A549 (cell line): ENCODE results near the gene IPO13. TPM values are rescaled to one million over a fixed set of nuclear protein-coding genes. Genes with fewer than 3 reads are reported as not detected.

Source experiments
- ATAC-seq, 2 experiments: fragments of 200-7000 bp in 1 of 2; fragments of >200 bp in 1 of 2; cut with Nextera tagmentation in 1 of 2; cut with Tn5 transposase in 1 of 2; 3 replicates each; pipeline versions ENCODE4 v1.8.0 to v1.9.1; 2018 to 2020; ENCODE audit warnings: mild to moderate bottlenecking in 1 of 2, moderate library complexity in 1 of 2
- CTCF ChIA-PET: fragments of 300-600 bp; sonication (Branson Sonifier 250); formaldehyde crosslinking; extraction: SDS; loops from one replicate; lab custom pipeline; 2021; ENCODE audit warnings: antibody characterized with exemption, inconsistent platforms; lab: Yijun Ruan, JAX
- POLR2A ChIA-PET: fragments of 350-600 bp; formaldehyde crosslinking; extraction: SDS; loops from one replicate; lab custom pipeline; 2021; ENCODE audit warnings: antibody characterized with exemption, inconsistent platforms; lab: Yijun Ruan, JAX
- DNase-seq, 2 experiments: peaks; one replicate each; pipeline versions ENCODE4 v3.0.0 to v3.0.0-alpha.2; 2011 to 2016; ENCODE audit warnings: low read depth in 1 of 2, low spot score in 1 of 2
- FAIRE-seq: peaks from 2 replicates; lab custom pipeline; 2011; peaks lifted over from hg19 to GRCh38; lab: Jason Lieb, UNC
- H3K27ac ChIP-seq, 2 experiments: fragments of >200 bp; sonication (Bioruptor Twin); formaldehyde crosslinking; 3 replicates each; pipeline ENCODE4 v1.5.1; 2016 to 2017
- H3K4me1 ChIP-seq: fragments of >200 bp; sonication (Bioruptor Twin); formaldehyde crosslinking; 3 replicates; pipeline ENCODE4 v1.6.1; 2016
- H3K4me2 ChIP-seq: fragments of >200 bp; sonication (Bioruptor Twin); formaldehyde crosslinking; 3 replicates; pipeline ENCODE4 v1.6.1; 2016
- H3K4me3 ChIP-seq: fragments of >200 bp; sonication (Bioruptor Twin); formaldehyde crosslinking; 3 replicates; pipeline ENCODE4 v1.5.1; 2016
- H3K9me3 ChIP-seq: fragments of >200 bp; sonication (Bioruptor Twin); formaldehyde crosslinking; 3 replicates; pipeline ENCODE4 v1.6.1; 2016
- CBX2 ChIP-seq: fragments of 200-600 bp; sonication (generic); IDR thresholded peaks from 2 replicates; pipeline ENCODE4 v1.6.1; 2016; ENCODE audit warnings: low read depth, mild to moderate bottlenecking, borderline replicate concordance
- CHD4 ChIP-seq: fragments of 200-600 bp; sonication (generic); IDR thresholded peaks from 2 replicates; pipeline ENCODE4 v1.6.1; 2016; ENCODE audit warnings: antibody characterized with exemption, mild to moderate bottlenecking, borderline replicate concordance
- E2F6 ChIP-seq: IDR thresholded peaks from 2 replicates; pipeline ENCODE4 v1.6.1; 2012; ENCODE audit warnings: low read depth, borderline replicate concordance
- EHMT2 ChIP-seq: fragments of 200-600 bp; sonication (generic); IDR thresholded peaks from 2 replicates; pipeline ENCODE4 v1.6.1; 2016; ENCODE audit warnings: antibody characterized with exemption, low read depth, mild to moderate bottlenecking, moderate library complexity
- FOSL2 ChIP-seq, 2 experiments: fragments of 450-650 bp in 1 of 2; fragments of >200 bp in 1 of 2; sonication (Bioruptor Twin) in 1 of 2; formaldehyde crosslinking; IDR thresholded peaks; 2 replicates each; pipeline versions ENCODE4 v1.5.0 to v1.6.1; 2016 to 2020; ENCODE audit warnings: mild to moderate bottlenecking in 1 of 2, moderate library complexity in 1 of 2
- HES2 ChIP-seq: fragments of >200 bp; sonication (Bioruptor Twin); formaldehyde crosslinking; IDR thresholded peaks from 2 replicates; pipeline ENCODE4 v1.6.1; 2016
- HEYL ChIP-seq: fragments of 250-450 bp; sonication (Bioruptor Pico); IDR thresholded peaks from 2 replicates; pipeline ENCODE4 v1.8.0; 2021; ENCODE audit warnings: mild to moderate bottlenecking, moderate library complexity
- HMGXB4 ChIP-seq: fragments of 250-450 bp; sonication (Bioruptor Pico); IDR thresholded peaks from 2 replicates; pipeline ENCODE4 v1.5.0; 2021; ENCODE audit warnings: mild to moderate bottlenecking, moderate library complexity, borderline replicate concordance
- HOXB13 ChIP-seq: fragments of 250-450 bp; sonication (Bioruptor Pico); IDR thresholded peaks from 2 replicates; pipeline ENCODE4 v1.5.0; 2020; ENCODE audit warnings: low read depth, mild to moderate bottlenecking, moderate library complexity
- HOXB5 ChIP-seq: fragments of 250-450 bp; sonication (Bioruptor Pico); IDR thresholded peaks from 2 replicates; pipeline ENCODE4 v1.5.0; 2020; ENCODE audit warnings: mild to moderate bottlenecking, moderate library complexity
- JUN ChIP-seq, 2 experiments: fragments of >200 bp; sonication (Bioruptor Twin); formaldehyde crosslinking; IDR thresholded peaks; 2 replicates in 1 of 2; 3 replicates in 1 of 2; pipeline ENCODE4 v1.6.1; 2016 to 2017
- MAFK ChIP-seq: fragments of 450-650 bp; IDR thresholded peaks from 2 replicates; pipeline ENCODE4 v1.6.1; 2014; ENCODE audit not compliant: partially characterized antibody
- NR3C1 ChIP-seq: fragments of >200 bp; sonication (Bioruptor Twin); formaldehyde crosslinking; IDR thresholded peaks from 3 replicates; pipeline ENCODE4 v1.6.1; 2017
- PBX3 ChIP-seq: IDR thresholded peaks from 2 replicates; pipeline ENCODE4 v1.6.1; 2012
- POLR2A ChIP-seq: IDR thresholded peaks from 2 replicates; pipeline ENCODE4 v1.6.1; 2012; ENCODE audit warnings: mild to moderate bottlenecking, low read length
- POLR2AphosphoS2 ChIP-seq: conservative IDR thresholded peaks from 2 replicates; pipeline ENCODE4 v1.6.1; 2012; ENCODE audit warnings: low read length, improper control_type of control experiment, inconsistent platforms
- RAD21 ChIP-seq, 2 experiments: fragments of >200 bp in 1 of 2; sonication (Bioruptor Twin) in 1 of 2; formaldehyde crosslinking in 1 of 2; IDR thresholded peaks in 1 of 2; conservative IDR thresholded peaks in 1 of 2; 2 replicates in 1 of 2; 3 replicates in 1 of 2; pipeline ENCODE4 v1.6.1; 2012 to 2018; ENCODE audit warnings: inconsistent platforms in 1 of 2
- RNF2 ChIP-seq: fragments of 200-600 bp; sonication (generic); IDR thresholded peaks from 2 replicates; pipeline ENCODE4 v1.6.1; 2016; ENCODE audit warnings: low read depth, mild to moderate bottlenecking, antibody characterized with exemption, moderate library complexity, borderline replicate concordance
- SREBF2 ChIP-seq: fragments of 450-650 bp; IDR thresholded peaks from 2 replicates; pipeline ENCODE4 v1.6.1; 2014; ENCODE audit warnings: mild to moderate bottlenecking, moderate library complexity
- USF2 ChIP-seq: fragments of 450-650 bp; IDR thresholded peaks from 2 replicates; pipeline ENCODE4 v1.6.1; 2014; ENCODE audit warnings: antibody characterized with exemption
- ZSCAN20 ChIP-seq: fragments of 250-450 bp; sonication (Bioruptor Pico); IDR thresholded peaks from 2 replicates; pipeline ENCODE4 v1.8.0; 2022; ENCODE audit warnings: mild to moderate bottlenecking, moderate library complexity
- WGBS: methylation state at CpG from one replicate; pipeline ENCODE4 v1.1.6; 2017; ENCODE audit errors: missing lambda C conversion rate; 5-methylcytosine and 5-hydroxymethylcytosine counted together
- polyA plus RNA-seq, 4 experiments: library from polyadenylated mRNA; depleted of rRNA in 3 of 4; stranded (reverse); fragments of >200 nt; fragmentation: RNase III in 1 of 4; extraction: RNeasy Plus Mini Kit Qiagen cat#74134 plus additional on column Dnase treatment in 1 of 4; gene quantifications; 2 replicates in 3 of 4; 3 replicates in 1 of 4; pipeline ENCODE4 v1.2.3, GENCODE V29; 2011 to 2017

Gene IPO13
- polyA plus RNA-seq, 2 of the 4 experiments (the other 2 are of a cell fraction) = 8.1 to 15.8 TPM

- DNase-seq = no peak
- ChIA-PET CTCF (interaction anchor here (1.5 to 2.1 kb wide), 3 partner anchors 13 to 137 kb away, joined by 4 to 6 read pairs (median 4); no protein-coding TSS in a partner anchor), POLR2A (no interaction called here)
- H3K4me3 ChIP-seq = no peak overlapping the region
- H3K27ac ChIP-seq = no peak overlapping the region
- TF ChIP-seq JUN (IDR thresholded peaks at IDR 0.05) (no peak), HMGXB4 (CRISPR knock-in tag) (no peak), E2F6 (no peak), EHMT2 (no peak), HEYL (CRISPR knock-in tag) (no peak), ZSCAN20 (CRISPR knock-in tag) (no peak), SREBF2 (no peak), POLR2A (no peak), HOXB5 (CRISPR knock-in tag) (no peak), FOSL2 (IDR thresholded peaks at IDR 0.05) (no peak), FOSL2 (CRISPR knock-in tag; IDR thresholded peaks at IDR 0.05) (no peak), HOXB13 (CRISPR knock-in tag) (no peak), POLR2AphosphoS2 (no peak), NR3C1 (no peak), HES2 (no peak), MAFK (no peak), RAD21 (conservative IDR thresholded peaks at IDR 0.05 in 1 of 2, IDR thresholded peaks at IDR 0.05 in 1 of 2) (no peak), CBX2 (no peak), RNF2 (no peak), USF2 (no peak), PBX3 (no peak)
- no peaks in the 10 kb centered on the region for H3K4me1 ChIP-seq
- no peak for ATAC-seq
- 80% methylated on average over 1 of the region's 3 CpGs for WGBS
- H3K4me2 ChIP-seq = no peak overlapping the region
- no peaks in the 10 kb centered on the region for H3K9me3 ChIP-seq
- no peak for FAIRE-seq
These were observed 46.4 kb upstream of the IPO13 start for GRCh38 chr1:43900386-43900785.

GRCh38 chr1:43901196-43901961, 45.4 kb upstream of the IPO13 start:
- H3K4me3 ChIP-seq = no peak overlapping the region
- no peak overlapping the region for H3K4me2 ChIP-seq
- ATAC-seq (no peak), DNase-seq (no peak), FAIRE-seq (no peak)
- CTCF ChIA-PET = interaction anchor here (1.5 kb wide), 1 partner anchor 138 kb away, joined by 4 read pairs; no protein-coding TSS in a partner anchor
- POLR2A ChIA-PET = no interaction called here
- 65% methylated on average over 5 of the region's 7 CpGs for WGBS
- H3K27ac ChIP-seq = no peak overlapping the region
- H3K9me3 ChIP-seq = no peaks in the 10 kb centered on the region
- no peaks in the 10 kb centered on the region for H3K4me1 ChIP-seq
- no peak for TF ChIP-seq CHD4
- TF ChIP-seq RNF2 = no peak
